ENCODE measurements around the gene EDN2. TPM values are rescaled to one million over a fixed set of nuclear protein-coding genes. Genes with fewer than 3 reads are reported as not detected.

Gene EDN2
- total RNA-seq, 1 donor from 2014 or later: 0.47 TPM

DNA sequence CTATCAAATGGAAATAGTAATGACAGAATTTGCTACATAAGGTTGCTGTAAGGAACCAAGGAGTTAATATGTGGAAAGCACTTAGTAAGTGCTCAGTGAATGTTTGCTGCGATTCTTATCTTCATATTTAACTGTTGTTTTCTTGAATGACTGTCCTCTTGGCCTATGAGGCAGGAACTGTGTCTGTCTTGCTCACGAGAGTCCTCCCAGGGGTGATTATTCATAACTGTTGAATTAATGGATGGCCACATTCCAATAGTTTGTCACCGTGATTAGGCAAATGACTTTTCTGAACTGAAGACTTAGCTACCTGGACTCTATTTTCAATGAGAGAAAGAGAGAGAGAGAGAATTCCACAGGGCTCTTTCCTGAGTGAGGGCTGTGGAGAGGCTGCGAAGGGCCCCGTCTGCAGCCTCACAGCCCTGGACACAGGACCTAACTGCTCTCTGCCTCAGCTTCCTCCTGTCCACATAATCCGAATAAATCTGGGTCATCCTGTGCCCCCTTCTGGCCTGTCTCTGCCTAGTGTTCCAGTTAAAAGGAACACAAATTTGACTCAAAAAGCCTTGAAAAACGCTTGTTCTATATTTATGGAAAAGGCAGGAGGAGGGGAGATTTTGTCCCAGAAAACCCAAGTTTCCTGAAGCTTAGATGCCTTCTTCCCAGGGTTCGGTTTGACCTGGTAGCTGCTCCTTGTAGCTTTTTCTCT, 8.5 kb downstream of the EDN2 start:
- TF ChIP-seq, protein P1, sequence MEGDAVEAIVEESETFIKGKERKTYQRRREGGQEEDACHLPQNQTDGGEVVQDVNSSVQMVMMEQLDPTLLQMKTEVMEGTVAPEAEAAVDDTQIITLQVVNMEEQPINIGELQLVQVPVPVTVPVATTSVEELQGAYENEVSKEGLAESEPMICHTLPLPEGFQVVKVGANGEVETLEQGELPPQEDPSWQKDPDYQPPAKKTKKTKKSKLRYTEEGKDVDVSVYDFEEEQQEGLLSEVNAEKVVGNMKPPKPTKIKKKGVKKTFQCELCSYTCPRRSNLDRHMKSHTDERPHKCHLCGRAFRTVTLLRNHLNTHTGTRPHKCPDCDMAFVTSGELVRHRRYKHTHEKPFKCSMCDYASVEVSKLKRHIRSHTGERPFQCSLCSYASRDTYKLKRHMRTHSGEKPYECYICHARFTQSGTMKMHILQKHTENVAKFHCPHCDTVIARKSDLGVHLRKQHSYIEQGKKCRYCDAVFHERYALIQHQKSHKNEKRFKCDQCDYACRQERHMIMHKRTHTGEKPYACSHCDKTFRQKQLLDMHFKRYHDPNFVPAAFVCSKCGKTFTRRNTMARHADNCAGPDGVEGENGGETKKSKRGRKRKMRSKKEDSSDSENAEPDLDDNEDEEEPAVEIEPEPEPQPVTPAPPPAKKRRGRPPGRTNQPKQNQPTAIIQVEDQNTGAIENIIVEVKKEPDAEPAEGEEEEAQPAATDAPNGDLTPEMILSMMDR (IDR thresholded peaks at IDR 0.05; ENCODE audit: borderline replicate concordance): no peak
- no peaks in the 10 kb centered on the region for H3K27me3 ChIP-seq (ENCODE audit: low read depth)
- H3K27ac ChIP-seq (replicated peaks): peak overlapping the region; percentile 84
- H3K36me3 ChIP-seq: no peaks in the 10 kb centered on the region
- H3K4me3 ChIP-seq: no peak overlapping the region
- H3K9me3 ChIP-seq (replicated peaks): no peaks in the 10 kb centered on the region
- DNase-seq: no peak
- H3K4me1 ChIP-seq: peaks cover 61% of the 10 kb centered on the region
- intact Hi-C loops (cut with micrococcal nuclease): no loop called here

DNA sequence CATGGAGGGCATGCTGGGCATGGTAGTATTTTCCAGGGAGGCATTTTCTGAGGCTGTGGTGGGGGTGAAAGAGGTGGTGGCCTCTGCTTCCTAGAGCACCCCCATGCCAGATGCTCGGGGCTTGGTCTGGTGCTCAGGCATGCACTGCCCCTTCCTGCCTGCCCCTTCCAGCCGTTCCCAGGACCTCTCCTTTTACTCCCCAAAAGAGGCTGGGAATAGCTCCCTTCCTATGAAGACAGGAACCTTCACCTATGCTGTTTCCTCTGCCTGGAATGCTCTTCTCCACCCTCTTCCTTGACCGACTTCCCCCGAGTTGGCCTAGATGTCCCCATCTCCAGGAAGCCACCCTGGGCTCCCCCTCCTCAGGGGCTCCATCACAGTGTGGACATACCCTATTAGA, 9.1 kb downstream of the EDN2 start:
- no peaks in the 10 kb centered on the region for H3K9me3 ChIP-seq (replicated peaks)
- TF ChIP-seq, protein P1 (IDR thresholded peaks at IDR 0.05; ENCODE audit: borderline replicate concordance): no peak
- H3K4me3 ChIP-seq: no peak overlapping the region
- H3K36me3 ChIP-seq: no peaks in the 10 kb centered on the region
- DNase-seq: no peak
- intact Hi-C loops (cut with micrococcal nuclease): no loop called here
- H3K4me1 ChIP-seq: peaks cover 61% of the 10 kb centered on the region
- peak overlapping the region; percentile 84 for H3K27ac ChIP-seq (replicated peaks)
- no peaks in the 10 kb centered on the region for H3K27me3 ChIP-seq (ENCODE audit: low read depth)

DNA sequence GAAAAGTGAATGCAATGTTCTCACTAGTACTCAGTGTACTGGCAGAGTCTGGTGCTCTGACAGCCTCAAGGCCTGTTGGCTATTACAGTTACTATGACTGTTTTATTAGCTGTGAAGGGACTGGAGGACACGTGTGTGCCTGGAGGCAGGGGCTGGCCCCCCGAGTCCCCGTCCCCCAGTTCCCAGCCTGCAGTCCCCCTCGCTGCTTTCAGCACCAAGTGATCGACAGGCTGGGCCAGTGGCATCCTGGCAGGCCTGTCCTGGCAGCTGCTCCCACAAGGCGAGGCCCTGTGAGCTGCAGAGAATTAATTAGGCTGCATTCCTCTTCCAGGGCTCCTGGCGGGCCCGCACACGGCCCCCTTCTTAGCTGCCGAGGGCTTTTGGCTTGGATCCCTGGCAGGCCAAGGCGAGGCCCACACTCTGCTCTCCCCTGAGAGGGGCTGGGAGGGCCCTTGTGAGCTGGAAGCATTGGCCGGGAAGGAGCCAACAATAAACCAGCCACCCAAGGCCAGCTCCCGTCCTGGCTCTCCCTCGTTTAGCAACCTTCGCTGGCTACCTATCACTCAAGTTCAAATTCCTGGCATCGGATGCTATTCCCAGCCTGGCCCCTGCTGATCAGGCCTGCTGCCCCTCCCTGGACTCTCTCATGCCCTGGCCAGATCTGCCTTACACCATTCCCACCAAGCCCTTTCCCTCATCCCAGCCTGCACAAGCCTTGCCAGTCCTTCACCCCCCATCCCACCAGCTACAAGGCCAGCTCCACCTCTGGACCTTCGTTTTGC, 9.8 kb downstream of the EDN2 start:
- H3K9me3 ChIP-seq (replicated peaks): no peaks in the 10 kb centered on the region
- H3K27ac ChIP-seq (replicated peaks): peak overlapping the region; percentile 84
- no peak overlapping the region for H3K4me3 ChIP-seq
- no peaks in the 10 kb centered on the region for H3K36me3 ChIP-seq
- peaks cover 57% of the 10 kb centered on the region for H3K4me1 ChIP-seq
- DNase-seq: no peak
- TF ChIP-seq, protein P1 (IDR thresholded peaks at IDR 0.05; ENCODE audit: borderline replicate concordance): no peak
- H3K27me3 ChIP-seq (ENCODE audit: low read depth): no peaks in the 10 kb centered on the region
- intact Hi-C loops (cut with micrococcal nuclease): no loop called here

DNA sequence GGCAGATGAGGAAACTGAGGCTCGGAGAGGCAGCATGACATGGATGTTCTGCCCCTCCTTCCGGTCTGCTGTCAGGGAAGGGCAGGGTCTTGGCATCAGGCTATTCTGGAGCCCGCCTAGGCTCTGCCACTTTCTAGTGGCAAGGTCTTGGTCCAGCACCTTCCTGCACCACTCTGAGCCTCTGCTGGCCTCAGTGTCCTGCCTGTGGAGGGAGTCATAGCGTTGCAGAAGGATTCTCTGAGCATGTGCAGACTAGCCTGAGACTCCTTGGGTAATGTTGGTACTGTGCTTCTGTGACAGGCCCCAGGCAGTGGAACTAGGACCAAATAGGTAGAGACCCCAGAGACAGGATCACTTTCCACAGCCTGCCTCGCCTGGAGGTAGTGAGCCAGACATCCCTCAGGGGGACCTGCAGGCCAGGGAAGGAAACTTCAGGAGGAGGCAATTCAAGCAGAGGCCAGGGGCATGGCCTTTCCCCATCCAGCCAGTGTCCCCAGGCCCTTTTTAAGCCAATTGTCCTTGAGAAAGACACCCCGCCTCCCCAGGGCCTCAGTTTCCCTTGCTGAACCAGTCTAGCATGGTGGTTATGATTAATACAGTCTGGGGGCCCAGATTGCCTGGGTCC, 10.6 kb downstream of the EDN2 start:
- no peaks in the 10 kb centered on the region for H3K9me3 ChIP-seq (replicated peaks)
- peaks cover 49% of the 10 kb centered on the region for H3K4me1 ChIP-seq
- H3K36me3 ChIP-seq: no peaks in the 10 kb centered on the region
- H3K27ac ChIP-seq (replicated peaks): peak overlapping the region; percentile 84
- TF ChIP-seq, protein P1 (IDR thresholded peaks at IDR 0.05; ENCODE audit: borderline replicate concordance): no peak
- H3K27me3 ChIP-seq (ENCODE audit: low read depth): no peaks in the 10 kb centered on the region
- intact Hi-C loops (cut with micrococcal nuclease): no loop called here
- no peak overlapping the region for H3K4me3 ChIP-seq
- no peak for DNase-seq

DNA sequence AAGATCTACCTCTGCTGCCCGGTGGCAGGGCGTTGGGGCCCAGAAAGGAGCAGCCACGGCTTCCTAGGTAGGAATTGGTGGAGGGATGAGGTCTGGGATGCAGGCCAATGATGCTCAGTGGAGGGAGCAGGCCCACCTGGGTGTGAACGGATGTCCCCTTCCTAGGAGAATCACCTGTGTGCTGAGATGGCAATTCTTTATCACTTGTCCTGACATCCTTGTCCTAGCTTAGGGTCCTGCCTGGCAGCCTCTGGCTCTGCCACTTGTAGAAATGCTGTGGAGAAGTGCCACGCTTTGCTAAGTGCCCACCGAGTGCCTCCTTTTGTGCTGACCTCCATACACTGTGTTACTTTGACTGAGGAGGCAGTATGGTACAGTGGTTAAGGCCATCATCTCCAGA, 12.8 kb downstream of the EDN2 start:
- Histone ChIP-seq H3K4me3 (no peak overlapping the region), H3K36me3 (no peaks in the 10 kb centered on the region), H3K27ac (replicated peaks) (no peak overlapping the region), H3K27me3 (ENCODE audit: low read depth) (no peaks in the 10 kb centered on the region), H3K4me1 (peaks cover 29% of the 10 kb centered on the region), H3K9me3 (replicated peaks) (no peaks in the 10 kb centered on the region)
- intact Hi-C loops (cut with micrococcal nuclease): no loop called here
- no peak for DNase-seq
- TF ChIP-seq, protein P1 (IDR thresholded peaks at IDR 0.05; ENCODE audit: borderline replicate concordance): no peak
